H1 (cell line): ENCODE measurements around the gene HIBADH. TPM values are rescaled to one million over a fixed set of nuclear protein-coding genes. Genes with fewer than 3 reads are reported as not detected.

Experiments
- CTCF ChIA-PET: fragments of 300-600 bp; sonication (Branson Sonifier 250); formaldehyde crosslinking; loops from one replicate; lab custom pipeline; 2021; ENCODE audit not compliant: partially characterized antibody; lab: Charles Lee
- POLR2A ChIA-PET: fragments of 300-600 bp; sonication (Branson Sonifier 250); formaldehyde crosslinking; loops from one replicate; lab custom pipeline; 2021; ENCODE audit warnings: inconsistent platforms; ENCODE audit not compliant: partially characterized antibody; lab: Charles Lee
- DNase-seq, 2 experiments: peaks; one replicate each; pipeline versions ENCODE4 v3.0.0 to v3.0.0-alpha.2; 2010 to 2022; ENCODE audit warnings: low spot score in 2 of 2, low read depth in 1 of 2, mixed read lengths in 1 of 2
- FAIRE-seq: peaks from 2 replicates; lab custom pipeline; 2011; peaks lifted over from hg19 to GRCh38; lab: Jason Lieb, UNC
- H2AFZ ChIP-seq: 2 replicates; pipeline ENCODE4 v1.8.1; 2012; ENCODE audit warnings: low read length, inconsistent platforms
- H2AK5ac ChIP-seq: 2 replicates; pipeline ENCODE4 v1.6.1; 2013; ENCODE audit warnings: low read depth, low read length
- H2BK120ac ChIP-seq: replicated peaks from 2 replicates; pipeline ENCODE3; 2013; ENCODE audit warnings: low read depth, low read length, inconsistent platforms
- H2BK12ac ChIP-seq: 2 replicates; pipeline ENCODE4 v1.6.1; 2013; ENCODE audit warnings: low read depth, low read length
- H2BK15ac ChIP-seq: 2 replicates; pipeline ENCODE4 v1.6.1; 2013; ENCODE audit warnings: low read length
- H2BK20ac ChIP-seq: 2 replicates; pipeline ENCODE4 v1.6.1; 2013; ENCODE audit warnings: low read length
- H2BK5ac ChIP-seq: 2 replicates; pipeline ENCODE4 v1.6.1; 2013; ENCODE audit warnings: low read depth, low read length
- H3K14ac ChIP-seq: 2 replicates; pipeline ENCODE4 v1.6.1; 2013; ENCODE audit warnings: inconsistent platforms; ENCODE audit not compliant: insufficient read length
- H3K18ac ChIP-seq: 2 replicates; pipeline ENCODE4 v1.6.1; 2013; ENCODE audit warnings: low read length; ENCODE audit errors: extremely low read depth
- H3K23ac ChIP-seq: 2 replicates; pipeline ENCODE4 v1.6.1; 2013; ENCODE audit warnings: inconsistent platforms; ENCODE audit not compliant: insufficient read length
- H3K23me2 ChIP-seq: 2 replicates; pipeline ENCODE4 v1.6.1; 2013; ENCODE audit warnings: low read depth, low read length
- H3K27ac ChIP-seq: 2 replicates; pipeline ENCODE4 v1.6.1; 2011; ENCODE audit warnings: low read depth, low read length, inconsistent platforms
- H3K27me3 ChIP-seq, 4 experiments: replicated peaks in 1 of 4; 1 replicate in 1 of 4; 2 replicates in 3 of 4; pipeline versions ENCODE4 v1.6.1 to v1.8.1; 2011 to 2013; ENCODE audit warnings: low read length in 3 of 4, mild to moderate bottlenecking in 3 of 4, inconsistent platforms in 2 of 4, mixed read lengths in 2 of 4, moderate library complexity in 1 of 4; ENCODE audit not compliant: control insufficient read depth in 3 of 4, insufficient read depth in 3 of 4; ENCODE audit errors: extremely low read depth in 1 of 4
- H3K36me3 ChIP-seq, 4 experiments: 2 replicates each; pipeline versions ENCODE4 v1.6.1 to v1.8.1; 2011 to 2013; ENCODE audit warnings: mild to moderate bottlenecking in 4 of 4, low read length in 3 of 4, moderate library complexity in 2 of 4, control low read depth in 1 of 4, inconsistent platforms in 1 of 4; ENCODE audit not compliant: insufficient read depth in 4 of 4, control insufficient read depth in 2 of 4
- H3K4ac ChIP-seq: replicated peaks from 2 replicates; pipeline ENCODE3; 2013; ENCODE audit warnings: low read length, low read depth, mixed read lengths, inconsistent platforms; ENCODE audit not compliant: insufficient read length
- H3K4me1 ChIP-seq, 4 experiments: replicated peaks in 1 of 4; 1 replicate in 1 of 4; 2 replicates in 3 of 4; pipeline versions ENCODE4 v1.6.1 to v1.8.1; 2011 to 2013; ENCODE audit warnings: low read length in 3 of 4, inconsistent platforms in 2 of 4, mixed read lengths in 1 of 4; ENCODE audit not compliant: insufficient read depth in 4 of 4, control insufficient read depth in 3 of 4
- H3K4me2 ChIP-seq, 2 experiments: 2 replicates each; pipeline versions ENCODE4 v1.6.1 to v1.8.1; 2011 to 2013; ENCODE audit warnings: low read depth in 2 of 2, low read length in 2 of 2, control low read depth in 1 of 2, inconsistent platforms in 1 of 2, mild to moderate bottlenecking in 1 of 2; ENCODE audit not compliant: insufficient read depth in 1 of 2
- H3K4me3 ChIP-seq, 4 experiments: fragments of 200-600, 300-600 bp in 1 of 4; sonication (generic), shearing (Covaris generic), sonication (Bioruptor Twin) in 1 of 4; 2 replicates each; pipeline versions ENCODE4 v1.5.1 to v1.8.1; 2011 to 2016; ENCODE audit warnings: low read length in 4 of 4, low read depth in 3 of 4, control low read depth in 2 of 4, inconsistent platforms in 2 of 4, mild to moderate bottlenecking in 2 of 4, mixed read lengths in 1 of 4, moderate library complexity in 1 of 4; ENCODE audit not compliant: insufficient read depth in 2 of 4; ENCODE audit errors: extremely low read depth in 1 of 4
- H3K56ac ChIP-seq: replicated peaks from 2 replicates; pipeline ENCODE3; 2013; ENCODE audit warnings: low read depth, mild to moderate bottlenecking, mixed read lengths, low read length, inconsistent platforms; ENCODE audit not compliant: insufficient read length
- H3K79me1 ChIP-seq: 2 replicates; pipeline ENCODE4 v1.6.1; 2013; ENCODE audit warnings: low read depth, low read length, control low read depth
- H3K79me2 ChIP-seq, 2 experiments: 2 replicates each; pipeline versions ENCODE4 v1.6.1 to v1.8.1; 2012 to 2013; ENCODE audit warnings: low read length in 2 of 2, mild to moderate bottlenecking in 2 of 2, inconsistent platforms in 1 of 2; ENCODE audit not compliant: insufficient read depth in 2 of 2, control insufficient read depth in 1 of 2
- H3K9ac ChIP-seq, 4 experiments: replicated peaks in 1 of 4; 1 replicate in 1 of 4; 2 replicates in 3 of 4; pipeline versions ENCODE4 v1.6.1 to v1.8.1; 2011 to 2013; ENCODE audit warnings: low read depth in 3 of 4, low read length in 3 of 4, control low read depth in 2 of 4, mild to moderate bottlenecking in 2 of 4, moderate library complexity in 2 of 4, inconsistent platforms in 1 of 4; ENCODE audit errors: extremely low read depth in 1 of 4
- H3K9me3 ChIP-seq, 2 experiments: 2 replicates each; pipeline versions ENCODE4 v1.6.1 to v1.8.1; 2012 to 2013; ENCODE audit warnings: mild to moderate bottlenecking in 2 of 2, moderate library complexity in 2 of 2, control low read depth in 1 of 2, inconsistent platforms in 1 of 2, low read depth in 1 of 2, low read length in 1 of 2, mixed read lengths in 1 of 2; ENCODE audit not compliant: insufficient read depth in 2 of 2
- H4K20me1 ChIP-seq, 2 experiments: replicated peaks in 1 of 2; 2 replicates each; pipeline versions ENCODE3 to v1.8.1; 2011 to 2013; ENCODE audit warnings: inconsistent platforms in 2 of 2, low read length in 2 of 2, mild to moderate bottlenecking in 1 of 2; ENCODE audit not compliant: insufficient read depth in 2 of 2, control insufficient read depth in 1 of 2
- H4K5ac ChIP-seq: 2 replicates; pipeline ENCODE4 v1.6.1; 2013; ENCODE audit warnings: low read length, low read depth, mixed read lengths, inconsistent platforms; ENCODE audit not compliant: insufficient read length
- H4K8ac ChIP-seq: 2 replicates; pipeline ENCODE4 v1.8.0; 2013; ENCODE audit warnings: mild to moderate bottlenecking, moderate library complexity, low read length, inconsistent platforms; ENCODE audit not compliant: insufficient read depth; ENCODE audit errors: extremely low read depth
- H4K91ac ChIP-seq: replicated peaks from 2 replicates; pipeline ENCODE3; 2013; ENCODE audit warnings: low read length, mixed read lengths, inconsistent platforms; ENCODE audit not compliant: insufficient read length
- CBX5 ChIP-seq: fragments of 300-800, 300-1000 bp; sonication (generic); IDR thresholded peaks from 2 replicates; pipeline ENCODE4 v1.7.1; 2016; ENCODE audit warnings: antibody characterized with exemption, low read length, low read depth
- CTCF ChIP-seq, 3 experiments: IDR thresholded peaks; 1 replicate in 2 of 3; 2 replicates in 1 of 3; pipeline versions ENCODE4 v1.5.1 to v1.6.1; 2011; ENCODE audit warnings: low read length in 3 of 3, mild to moderate bottlenecking in 3 of 3, inconsistent platforms in 2 of 3, low read depth in 1 of 3, moderate library complexity in 1 of 3; ENCODE audit not compliant: insufficient read depth in 1 of 3; ENCODE audit errors: control extremely low read depth in 1 of 3
- GTF2F1 ChIP-seq: IDR thresholded peaks from 2 replicates; pipeline ENCODE4 v1.6.1; 2012; ENCODE audit warnings: low read depth, low read length, improper control_type of control experiment, borderline replicate concordance
- PHF8 ChIP-seq: fragments of 200-600 bp; sonication (generic); conservative IDR thresholded peaks from 2 replicates; pipeline ENCODE4 v1.7.1; 2012; ENCODE audit warnings: low read depth, mild to moderate bottlenecking, inconsistent platforms, low read length, moderate library complexity
- POLR2A ChIP-seq, 2 experiments: IDR thresholded peaks; 1 replicate in 1 of 2; 2 replicates in 1 of 2; pipeline ENCODE4 v1.6.1; 2011; ENCODE audit warnings: low read depth in 2 of 2, low read length in 2 of 2, mild to moderate bottlenecking in 2 of 2; ENCODE audit errors: control extremely low read depth in 1 of 2
- WGBS, 2 experiments: shearing (Covaris generic) in 1 of 2; methylation state at CpG; one replicate each; pipeline versions ENCODE4 v1.1.6 to v1.1.7; 2013 to 2015; ENCODE audit warnings: low lambda C conversion rate in 2 of 2, mixed read lengths in 2 of 2, inconsistent platforms in 1 of 2, low coverage in 1 of 2, missing lambda C conversion rate in 1 of 2; ENCODE audit not compliant: insufficient replicate concordance in 2 of 2, insufficient coverage in 1 of 2, insufficient read length in 1 of 2; ENCODE audit errors: extremely low coverage in 1 of 2, missing lambda C conversion rate in 1 of 2; 5-methylcytosine and 5-hydroxymethylcytosine counted together
- polyA plus RNA-seq, 7 experiments: library from polyadenylated mRNA; depleted of rRNA in 3 of 7; stranded (reverse) in 5 of 7; unstranded in 2 of 7; fragments of >200 nt in 5 of 7; fragments of 200-250 nt in 2 of 7; gene quantifications; 1 replicate in 5 of 7; 2 replicates in 1 of 7; 4 replicates in 1 of 7; pipeline versions ENCODE4 v1.2.1 to v1.2.3, GENCODE V29; 2011 to 2013; ENCODE audit warnings: missing spikeins in 2 of 7, mixed read lengths in 2 of 7
- total RNA-seq: library from RNA; stranded (reverse); fragmentation: NEBNext Ultra II Directional; extraction: Animal tissue kit (Norgen Biotek cat#: 25700); gene quantifications from 2 replicates; pipeline ENCODE4 v1.2.1, GENCODE V29; 2021

HIBADH gene
- total and polyA plus RNA-seq, 2 of the 8 experiments (the other 6 are each of a cell fraction or from before 2014, with no cell fraction given), result 30.1 to 39.5 TPM

GRCh38 chr7:27520815-27521790 is 141.6 kb downstream of the HIBADH start:
- H2AK5ac ChIP-seq, result no peak overlapping the region
- WGBS, 2 experiments, result 89% methylated on average over 17 of the region's 17 CpGs; no CpG with 5 or more reads in 1 of the 2 experiments
- no peak overlapping the region for H4K91ac ChIP-seq
- no peak overlapping the region for H3K9ac ChIP-seq
- no peaks in the 10 kb centered on the region for H3K9me3 ChIP-seq
- no peak overlapping the region for H3K27ac ChIP-seq
- H3K18ac ChIP-seq, result no peak overlapping the region
- ChIA-PET CTCF (interaction anchor here (0.7 to 1.5 kb wide), 4 partner anchors 23 to 447 kb away, joined by 3 read pairs; no protein-coding TSS in a partner anchor), POLR2A (no interaction called here)
- no peak overlapping the region for H2BK120ac ChIP-seq
- H2BK20ac ChIP-seq, result no peak overlapping the region
- H3K4me3 ChIP-seq, result no peak overlapping the region
- H3K14ac ChIP-seq, result no peak overlapping the region
- DNase-seq, result no peak
- H3K79me1 ChIP-seq, result no peaks in the 10 kb centered on the region
- no peak overlapping the region for H3K4me2 ChIP-seq
- H2BK15ac ChIP-seq, result no peak overlapping the region
- H3K56ac ChIP-seq, result no peak overlapping the region
- peaks cover 0 to 12% (median 6%) of the 10 kb centered on the region in 4 experiments; a peak in 5 of 8 replicates for H3K36me3 ChIP-seq
- H2AFZ ChIP-seq, result no peak overlapping the region
- H3K23me2 ChIP-seq, result no peaks in the 10 kb centered on the region
- H4K8ac ChIP-seq, result no peak overlapping the region
- no peak overlapping the region for H4K5ac ChIP-seq
- peaks cover 0 to 6% (median 1%) of the 10 kb centered on the region in 4 experiments; a peak in 2 of 7 replicates for H3K4me1 ChIP-seq
- H4K20me1 ChIP-seq, result no peaks in the 10 kb centered on the region
- no peaks in the 10 kb centered on the region; a peak in 2 of 7 replicates for H3K27me3 ChIP-seq
- H3K4ac ChIP-seq, result no peak overlapping the region
- H3K79me2 ChIP-seq, result no peaks in the 10 kb centered on the region
- no peak overlapping the region for H3K23ac ChIP-seq
- FAIRE-seq, result no peak
- no peak overlapping the region for H2BK12ac ChIP-seq
- H2BK5ac ChIP-seq, result no peak overlapping the region
- TF ChIP-seq POLR2A (IDR thresholded peaks at IDR 0.05; ENCODE audit: control extremely low read depth in 1 of 2, low read depth in 2 of 2, low read length in 2 of 2) (no peak), CBX5 (no peak), CTCF (IDR thresholded peaks at IDR 0.05; ENCODE audit: control extremely low read depth in 1 of 3, insufficient read depth in 1 of 3, low read depth in 1 of 3, low read length in 3 of 3) (no peak), GTF2F1 (no peak), PHF8 (no peak)
